ENCODE results near the gene RELB. TPM values are rescaled to one million over a fixed set of nuclear protein-coding genes. Genes with fewer than 3 reads are reported as not detected.

RELB gene
- total and polyA plus RNA-seq, 9 of the 15 experiments (the other 6 are each of a cell fraction or from before 2014, with no cell fraction given) = 0.15 to 1.1 (median 0.28) TPM; not detected in 2

GRCh38 chr19:44954649-44955504 lies 46.4 kb upstream of the RELB start, which contains the start of gene CLPTM1 (continued):
- TF ChIP-seq CAMTA2 (CRISPR knock-in tag; conservative IDR thresholded peaks at IDR 0.05) = no peak
- no peak for TF ChIP-seq PTBP1 (IDR thresholded peaks at IDR 0.05; ENCODE audit: low read depth, low read length)
- TF ChIP-seq DIDO1 (tag; IDR thresholded peaks at IDR 0.05; ENCODE audit: low read depth) = peak; percentile 93
- no peak for TF ChIP-seq PTTG1 (tag; IDR thresholded peaks at IDR 0.05; ENCODE audit: low read depth)
- TF ChIP-seq NFIC (IDR thresholded peaks at IDR 0.05) = no peak
- TF ChIP-seq CEBPB (tag; IDR thresholded peaks at IDR 0.05) = no peak
- TF ChIP-seq TFAP4 (CRISPR knock-in tag; IDR thresholded peaks at IDR 0.05; ENCODE audit: borderline replicate concordance) = peak; percentile 74; the same call in 1 of the 2 replicates
- TF ChIP-seq ETV6 (IDR thresholded peaks at IDR 0.05; ENCODE audit: borderline replicate concordance in 1 of 2, low read depth in 2 of 2, low read length in 1 of 2) = no peak
- no peak for TF ChIP-seq ETV6 (CRISPR knock-in tag; IDR thresholded peaks at IDR 0.05; ENCODE audit: borderline replicate concordance)
- peak; percentile 57 to 94 (median 91) for TF ChIP-seq YY1 (IDR thresholded peaks at IDR 0.05; ENCODE audit: borderline replicate concordance in 1 of 3, control insufficient read depth in 1 of 3, extremely low read depth in 1 of 3, insufficient read depth in 3 of 3, insufficient read length in 1 of 3, insufficient replicate concordance in 2 of 3, low read depth in 1 of 3, low read length in 2 of 3)
- no peak for TF ChIP-seq CHAMP1 (IDR thresholded peaks at IDR 0.05)
- TF ChIP-seq YBX1 (IDR thresholded peaks at IDR 0.05) = no peak
- no peak for TF ChIP-seq FOXO4 (CRISPR knock-in tag; IDR thresholded peaks at IDR 0.05)
- 0 out of 2 replicates have a peak, but pooled peaks have one; percentile 18 for TF ChIP-seq STAT5A (IDR thresholded peaks at IDR 0.05; ENCODE audit: borderline replicate concordance, low read length)
- no peak for TF ChIP-seq ZKSCAN8 (CRISPR knock-in tag; IDR thresholded peaks at IDR 0.05)
- TF ChIP-seq PHTF2 (CRISPR knock-in tag; IDR thresholded peaks at IDR 0.05) = no peak
- TF ChIP-seq SMAD1 (IDR thresholded peaks at IDR 0.05; ENCODE audit: low read depth, low read length, partially characterized antibody) = no peak
- no peak for TF ChIP-seq RFX7 (CRISPR knock-in tag; IDR thresholded peaks at IDR 0.05)
- TF ChIP-seq MTF1 (CRISPR knock-in tag; IDR thresholded peaks at IDR 0.05; ENCODE audit: borderline replicate concordance) = no peak
- no peak for TF ChIP-seq ZNF512 (tag; IDR thresholded peaks at IDR 0.05)
- no peak for TF ChIP-seq XRCC4 (IDR thresholded peaks at IDR 0.05; ENCODE audit: extremely low read depth, insufficient read depth, insufficient read length)

Data from K562 (cell line).